Uterus (tissue), 2 donors: ENCODE measurements around the gene PSAT1.

ENCODE experiments used
- POLR2A ChIP-seq, 2 donors: fragments of 450-650 bp; IDR thresholded peaks; one replicate each; pipeline ENCODE4 v1.6.1; 2016; ENCODE audit warnings: antibody characterized with exemption in 2 of 2, mild to moderate bottlenecking in 1 of 2, moderate library complexity in 1 of 2
- TF ChIP-seq, protein P1 (sequence below), 4 experiments: fragments of 200-600 bp in 2 of 4; fragments of 450-650 bp in 2 of 4; sonication (generic) in 2 of 4; IDR thresholded peaks; one replicate each; pipeline ENCODE4 v1.5.1; 2016 to 2019; ENCODE audit warnings: antibody characterized with exemption in 4 of 4, mild to moderate bottlenecking in 2 of 4, moderate library complexity in 1 of 4

- TF ChIP-seq, protein P1, sequence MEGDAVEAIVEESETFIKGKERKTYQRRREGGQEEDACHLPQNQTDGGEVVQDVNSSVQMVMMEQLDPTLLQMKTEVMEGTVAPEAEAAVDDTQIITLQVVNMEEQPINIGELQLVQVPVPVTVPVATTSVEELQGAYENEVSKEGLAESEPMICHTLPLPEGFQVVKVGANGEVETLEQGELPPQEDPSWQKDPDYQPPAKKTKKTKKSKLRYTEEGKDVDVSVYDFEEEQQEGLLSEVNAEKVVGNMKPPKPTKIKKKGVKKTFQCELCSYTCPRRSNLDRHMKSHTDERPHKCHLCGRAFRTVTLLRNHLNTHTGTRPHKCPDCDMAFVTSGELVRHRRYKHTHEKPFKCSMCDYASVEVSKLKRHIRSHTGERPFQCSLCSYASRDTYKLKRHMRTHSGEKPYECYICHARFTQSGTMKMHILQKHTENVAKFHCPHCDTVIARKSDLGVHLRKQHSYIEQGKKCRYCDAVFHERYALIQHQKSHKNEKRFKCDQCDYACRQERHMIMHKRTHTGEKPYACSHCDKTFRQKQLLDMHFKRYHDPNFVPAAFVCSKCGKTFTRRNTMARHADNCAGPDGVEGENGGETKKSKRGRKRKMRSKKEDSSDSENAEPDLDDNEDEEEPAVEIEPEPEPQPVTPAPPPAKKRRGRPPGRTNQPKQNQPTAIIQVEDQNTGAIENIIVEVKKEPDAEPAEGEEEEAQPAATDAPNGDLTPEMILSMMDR (IDR thresholded peaks at IDR 0.05): no peak
- no peak for TF ChIP-seq POLR2A (IDR thresholded peaks at IDR 0.05)
Measured at GRCh38 chr9:78272307-78272706, 24.6 kb upstream of the PSAT1 start.
